Measurements from ENCODE around the gene LIPT2. TPM values are rescaled to one million over a fixed set of nuclear protein-coding genes. Genes with fewer than 3 reads are reported as not detected.
A peak's percentile ranks its signal among the peaks of the same experiment; 100 is the strongest.

Gene LIPT2
- total and polyA plus RNA-seq, 2 of the 4 experiments (the other 2 are of a cell fraction) = 1.7 to 2.9 TPM

- intact Hi-C loops (cut with micrococcal nuclease) = no loop called here
- Histone ChIP-seq H3K4me3 (ENCODE audit: insufficient read depth, low read depth, low read length) (no peak overlapping the region), H3K9me1 (ENCODE audit: insufficient read depth, low read length) (peaks cover 8% of the 10 kb centered on the region; the same call in 1 of the 2 replicates), H4K5ac (ENCODE audit: low read depth, low read length) (no peak overlapping the region), H3K14ac (replicated peaks; ENCODE audit: low read depth, low read length) (no peak overlapping the region), H2BK15ac (ENCODE audit: low read depth, low read length) (no peak overlapping the region), H3K56ac (ENCODE audit: extremely low read depth, insufficient read depth, low read length) (no peak overlapping the region), H3K4me1 (ENCODE audit: control insufficient read depth, insufficient read depth, low read length) (no peaks in the 10 kb centered on the region), H3K27ac (ENCODE audit: insufficient read depth, low read length) (no peak overlapping the region), H2BK20ac (ENCODE audit: low read depth, low read length) (no peak overlapping the region), H3K18ac (ENCODE audit: low read depth, low read length) (no peak overlapping the region), H3K4me2 (ENCODE audit: low read depth, low read length) (no peak overlapping the region), H3K23ac (ENCODE audit: low read depth, low read length) (no peak overlapping the region), H2AFZ (replicated peaks; ENCODE audit: low read length, poor library complexity) (peak overlapping the region; percentile 6), H3K79me1 (ENCODE audit: low read depth in 1 of 2, low read length in 2 of 2) (peaks cover 0 to 4% of the 10 kb centered on the region in 2 experiments; a peak in 1 of 4 replicates), H3K36me3 (ENCODE audit: control insufficient read depth, insufficient read depth, low read length) (no peaks in the 10 kb centered on the region), H2AK9ac (replicated peaks; ENCODE audit: low read depth, low read length, poor library complexity) (no peak overlapping the region), H4K8ac (ENCODE audit: low read depth in 2 of 2, low read length in 2 of 2) (no peak overlapping the region), H2AK5ac (ENCODE audit: low read depth, low read length) (no peak overlapping the region), H2BK5ac (ENCODE audit: low read depth, low read length, poor library complexity, severe bottlenecking) (no peak overlapping the region), H3K4ac (ENCODE audit: low read depth, low read length) (no peak overlapping the region; the same call in 1 of the 2 replicates), H3K27me3 (ENCODE audit: control insufficient read depth, insufficient read depth, low read length) (peaks cover 3% of the 10 kb centered on the region; the same call in 1 of the 2 replicates), H4K91ac (ENCODE audit: insufficient read depth, low read depth, low read length) (no peak overlapping the region), H2BK120ac (ENCODE audit: low read depth, low read length) (no peak overlapping the region), H4K20me1 (ENCODE audit: insufficient read depth, low read length) (no peaks in the 10 kb centered on the region), H3K9me3 (ENCODE audit: control insufficient read depth, insufficient read depth, low read length) (no peaks in the 10 kb centered on the region), H3K9ac (ENCODE audit: low read depth, low read length) (no peak overlapping the region)
- ATAC-seq (ENCODE audit: low read depth) (no peak), DNase-seq (no peak)
- POLR2A ChIA-PET (ENCODE audit: unreplicated experiment) = interaction anchor here (0.7 kb wide), 1 partner anchor 75 kb away, joined by 11 read pairs; no protein-coding TSS in a partner anchor
- in situ Hi-C loops (cut with MboI; ENCODE audit: low sequenced_read_pairs) = no loop called here
- no TSS peak for BruUV-seq (replicated peaks)
- CTCF ChIA-PET = no interaction called here
- TF ChIP-seq NFE2L2 (IDR thresholded peaks at IDR 0.05; ENCODE audit: low read depth, low read length) (no peak), POLR2A (IDR thresholded peaks at IDR 0.05; ENCODE audit: low read depth, low read length) (no peak), RFX5 (IDR thresholded peaks at IDR 0.05; ENCODE audit: low read depth, low read length) (no peak), RAD21 (IDR thresholded peaks at IDR 0.05; ENCODE audit: low read length) (no peak), BHLHE40 (IDR thresholded peaks at IDR 0.05; ENCODE audit: low read depth, low read length) (no peak), ELK1 (IDR thresholded peaks at IDR 0.05; ENCODE audit: borderline replicate concordance, low read depth, low read length) (no peak), MAFK (IDR thresholded peaks at IDR 0.05; ENCODE audit: low read depth, low read length) (no peak)
- TF ChIP-seq, protein P1, sequence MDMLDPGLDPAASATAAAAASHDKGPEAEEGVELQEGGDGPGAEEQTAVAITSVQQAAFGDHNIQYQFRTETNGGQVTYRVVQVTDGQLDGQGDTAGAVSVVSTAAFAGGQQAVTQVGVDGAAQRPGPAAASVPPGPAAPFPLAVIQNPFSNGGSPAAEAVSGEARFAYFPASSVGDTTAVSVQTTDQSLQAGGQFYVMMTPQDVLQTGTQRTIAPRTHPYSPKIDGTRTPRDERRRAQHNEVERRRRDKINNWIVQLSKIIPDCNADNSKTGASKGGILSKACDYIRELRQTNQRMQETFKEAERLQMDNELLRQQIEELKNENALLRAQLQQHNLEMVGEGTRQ (IDR thresholded peaks at IDR 0.05; ENCODE audit: low read depth, low read length) = no peak
- WGBS, 2 experiments (ENCODE audit: extremely low coverage in 2 of 2, insufficient read length in 1 of 2) = 89% methylated on average over 6 of the region's 11 CpGs; no CpG with 5 or more reads in 1 of the 2 experiments
- dilution Hi-C loops (cut with HindIII; ENCODE audit: low sequenced_read_pairs, unreplicated experiment) = no loop called here
These were observed 1.4 kb downstream of the LIPT2 start for GRCh38 chr11:74492084-74492483.

Data from IMR-90 (cell line).